SKM-1 (cell line): ENCODE measurements around the gene MTO1.
"Not testable (repeated sequence)": the region's sequence is repeated elsewhere in the genome, so short reads cannot be mapped to it uniquely, and the experiment has no call there.

Source experiments
- DNase-seq: peaks from one replicate; lab custom pipeline; 2025; ENCODE audit not compliant: unreplicated experiment; lab: John Stamatoyannopoulos, UW

The MTO1 gene

DNA sequence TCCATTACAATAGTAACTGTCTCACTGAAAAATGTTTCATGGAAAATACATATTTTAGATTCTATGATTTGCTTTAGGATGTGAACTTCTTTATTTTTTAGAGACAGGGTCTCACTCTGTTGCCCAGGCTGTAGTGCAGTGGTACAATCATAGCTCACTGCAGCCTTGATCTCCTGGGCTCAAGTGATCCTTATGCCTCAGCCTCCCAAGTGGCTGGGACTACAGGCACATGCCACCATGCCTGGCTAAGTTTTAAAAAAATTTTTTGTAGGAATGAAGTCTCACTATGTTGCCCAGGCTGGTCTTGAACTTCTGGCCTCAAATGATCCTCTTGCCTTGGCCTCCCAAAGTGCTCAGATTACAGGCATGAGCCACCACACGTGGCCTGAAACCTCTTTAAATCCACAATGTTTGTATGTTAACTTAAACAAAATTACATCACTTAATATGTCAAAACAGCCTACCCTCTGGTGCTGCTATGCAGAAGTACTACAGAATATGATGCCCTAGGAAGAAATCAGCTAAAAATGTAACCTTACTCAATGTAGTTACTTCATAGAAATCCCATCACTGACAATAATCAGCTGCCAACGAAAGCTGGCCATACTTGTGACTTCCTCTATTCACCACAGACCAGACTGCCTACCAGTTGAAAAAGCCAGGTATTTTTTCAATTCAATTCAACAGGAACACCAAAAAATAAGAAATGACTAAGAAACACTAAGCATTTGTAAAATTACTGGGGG, 41.7 kb downstream of the MTO1 start:
- peak; percentile 40 for DNase-seq

- no peak for DNase-seq
Measured at GRCh38 chr6:73504160-73504559, 42.6 kb downstream of the MTO1 start.

DNA sequence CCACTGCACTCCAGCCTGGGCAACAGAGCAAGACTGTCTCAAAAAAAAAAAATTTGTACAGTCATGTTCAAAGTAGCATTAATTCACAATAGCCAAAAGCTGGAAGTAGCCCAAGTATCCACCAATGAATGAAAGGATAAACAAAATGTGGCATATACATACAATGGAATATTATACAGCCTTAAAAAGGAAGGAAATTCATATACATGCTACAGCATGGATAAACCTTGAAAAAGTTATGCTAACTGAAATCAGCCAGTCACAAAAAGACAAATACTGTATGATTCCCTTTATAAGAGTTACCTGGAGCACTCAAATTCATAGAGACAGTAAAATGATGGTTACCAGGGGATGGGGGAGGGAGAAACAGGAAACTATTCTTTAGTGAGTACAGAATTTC, 43.6 kb downstream of the MTO1 start:
- no peak for DNase-seq

DNA sequence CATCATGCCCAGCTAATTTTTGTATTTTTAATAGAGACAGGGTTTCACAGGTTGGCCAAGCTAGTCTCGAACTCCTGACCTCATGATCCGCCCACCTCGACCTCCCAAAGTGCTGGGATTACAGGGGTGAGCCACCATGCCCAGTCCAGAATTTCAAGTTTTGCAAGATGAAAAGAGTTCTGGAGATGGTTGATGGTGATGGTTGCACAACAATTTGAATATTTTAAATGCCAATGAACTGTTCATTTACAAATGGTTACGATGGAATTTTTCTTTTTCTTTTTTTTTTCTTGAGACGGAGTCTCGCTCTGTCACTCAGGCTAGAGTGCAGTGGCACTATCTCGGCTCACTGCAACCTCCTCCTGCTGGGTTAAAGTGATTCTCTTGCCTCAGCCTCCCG, 44.2 kb downstream of the MTO1 start:
- DNase-seq: not testable (repeated sequence)

GRCh38 chr6:73506246-73506645, 44.7 kb downstream of the MTO1 start:
- no peak for DNase-seq

DNA sequence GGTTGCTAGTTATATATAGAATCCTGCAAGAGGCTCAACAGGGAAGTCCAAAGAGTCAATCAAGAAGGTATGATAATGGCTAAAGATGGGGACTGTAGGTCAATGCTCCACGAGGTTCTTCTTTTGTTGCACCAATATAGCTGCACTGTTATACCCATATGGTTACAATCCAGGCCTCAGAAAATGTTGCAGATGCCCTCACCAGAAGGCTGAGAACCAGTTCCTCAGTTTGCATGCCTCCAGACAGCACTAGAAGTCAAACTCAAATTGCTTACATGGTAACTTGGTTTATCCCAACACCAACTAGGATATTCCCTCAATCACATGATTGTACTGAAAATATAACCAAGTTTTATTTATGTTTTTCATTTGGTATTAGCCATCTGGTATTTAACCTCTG, 47.2 kb downstream of the MTO1 start:
- DNase-seq: no peak

DNA sequence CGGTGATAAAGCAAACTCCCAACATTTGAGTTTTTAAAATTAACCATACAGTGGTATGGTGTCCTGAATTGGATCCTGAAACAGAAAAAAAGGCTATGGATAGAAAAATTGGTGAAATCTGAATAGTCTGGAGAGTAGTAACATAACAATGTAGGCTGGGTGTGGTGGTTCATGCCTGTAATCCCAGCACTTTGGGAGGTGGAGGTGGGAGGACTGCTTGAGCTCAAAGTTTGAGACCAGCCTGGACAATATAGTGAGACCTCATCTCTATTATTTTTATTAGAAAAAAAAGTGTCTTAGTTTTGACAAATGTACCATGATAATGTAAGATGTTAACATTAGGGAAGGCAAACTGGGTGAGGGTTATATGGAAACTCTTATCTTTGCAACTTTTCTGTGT, 48.3 kb downstream of the MTO1 start:
- no peak for DNase-seq

GRCh38 chr6:73511796-73512195, 50.3 kb downstream of the MTO1 start:
- no peak for DNase-seq

DNA sequence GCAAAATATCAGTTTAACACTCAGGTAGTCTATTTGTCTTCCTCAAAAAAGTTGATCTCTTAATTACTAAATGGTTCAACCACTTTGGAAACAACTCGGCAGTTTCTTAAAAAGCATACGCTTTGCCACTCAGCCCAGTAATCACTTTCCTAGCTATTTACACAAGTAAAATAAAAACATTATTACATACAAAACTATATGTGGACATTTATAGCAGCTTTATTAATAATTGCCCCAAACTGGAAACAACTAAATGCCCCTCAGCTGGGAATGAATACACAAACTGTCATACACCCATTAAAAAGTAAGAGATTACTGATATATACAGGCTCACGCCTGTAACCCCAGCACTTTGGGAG, 51.9 kb downstream of the MTO1 start:
- DNase-seq: no peak

GRCh38 chr6:73514746-73515110, 53.2 kb downstream of the MTO1 start:
- no peak for DNase-seq

- no peak for DNase-seq
Measured at GRCh38 chr6:73515204-73515655, 53.7 kb downstream of the MTO1 start.

DNA sequence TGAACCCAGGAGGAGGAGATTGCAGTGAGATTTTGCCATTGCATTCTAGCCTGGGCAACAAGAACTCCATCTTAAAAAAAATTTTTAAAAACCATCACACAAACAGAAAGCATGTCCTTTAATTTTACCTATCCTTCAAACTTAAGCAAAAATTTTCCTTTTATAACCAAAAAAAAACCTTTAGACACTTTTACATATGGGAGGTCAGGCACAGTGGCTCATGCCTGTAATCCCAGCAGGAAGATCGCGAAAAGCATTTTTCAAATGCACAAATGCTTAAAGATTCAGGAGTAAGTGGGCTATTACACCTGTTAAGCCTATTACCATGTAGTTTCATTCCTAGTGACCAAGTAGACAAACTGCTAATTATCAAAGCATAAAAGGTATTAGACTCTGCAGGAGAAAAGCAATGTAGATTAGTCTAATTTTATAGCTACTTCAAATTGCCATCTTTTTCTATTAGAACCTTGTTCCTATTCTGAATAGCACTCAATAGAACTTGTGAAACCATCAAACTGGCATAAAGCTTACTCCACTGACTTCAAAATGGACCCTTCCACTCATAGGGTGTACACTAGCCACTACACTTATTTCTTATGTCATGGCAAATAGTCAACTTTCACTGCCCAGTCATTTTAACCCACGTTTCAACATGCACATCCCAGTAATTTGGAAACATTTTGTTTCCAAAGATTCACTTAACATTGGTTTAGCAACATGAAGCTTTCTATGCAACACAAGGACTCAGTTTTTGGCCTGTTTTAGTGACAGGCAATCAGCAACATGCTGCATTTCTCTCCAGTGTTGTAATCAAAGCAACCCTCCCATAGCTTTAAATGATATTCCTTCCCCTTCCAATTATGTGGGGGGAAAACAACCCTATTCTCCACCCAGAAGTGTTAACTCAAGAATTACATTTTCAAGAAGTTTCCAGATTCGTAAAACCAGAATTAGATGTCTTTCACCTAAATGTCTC, 55.3 kb downstream of the MTO1 start:
- DNase-seq: no peak

DNA sequence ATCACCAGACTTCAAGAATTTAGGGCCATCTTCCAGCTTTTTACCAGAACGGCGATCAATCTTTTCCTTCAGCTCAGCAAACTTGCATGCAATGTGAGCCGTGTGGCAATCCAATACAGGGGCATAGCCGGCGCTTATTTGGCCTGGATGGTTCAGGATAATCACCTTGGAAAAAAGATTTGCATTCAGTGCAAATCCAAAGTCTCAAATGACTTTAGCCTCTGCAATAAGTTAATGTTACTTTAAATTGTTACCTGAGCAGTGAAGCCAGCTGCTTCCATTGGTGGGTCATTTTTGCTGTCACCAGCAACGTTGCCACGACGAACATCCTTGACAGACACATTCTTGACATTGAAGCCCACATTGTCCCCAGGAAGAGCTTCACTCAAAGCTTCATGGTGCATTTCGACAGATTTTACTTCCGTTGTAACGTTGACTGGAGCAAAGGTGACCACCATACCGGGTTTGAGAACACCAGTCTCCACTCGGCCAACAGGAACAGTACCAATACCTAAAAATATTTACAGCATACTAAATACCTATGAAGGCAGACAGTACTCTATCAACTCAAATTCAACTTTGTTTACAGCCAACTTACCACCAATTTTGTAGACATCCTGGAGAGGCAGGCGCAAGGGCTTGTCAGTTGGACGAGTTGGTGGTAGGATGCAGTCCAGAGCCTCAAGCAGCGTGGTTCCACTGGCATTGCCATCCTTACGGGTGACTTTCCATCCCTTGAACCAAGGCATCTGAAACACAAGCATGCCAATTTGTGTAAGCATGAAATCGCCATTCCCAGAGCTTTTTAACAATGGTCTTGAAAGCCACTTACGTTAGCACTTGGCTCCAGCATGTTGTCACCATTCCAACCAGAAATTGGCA, 56.8 kb downstream of the MTO1 start:
- DNase-seq: not testable (repeated sequence)

- not testable (repeated sequence) for DNase-seq
Measured at GRCh38 chr6:73518982-73519881, 57.7 kb downstream of the MTO1 start.

DNA sequence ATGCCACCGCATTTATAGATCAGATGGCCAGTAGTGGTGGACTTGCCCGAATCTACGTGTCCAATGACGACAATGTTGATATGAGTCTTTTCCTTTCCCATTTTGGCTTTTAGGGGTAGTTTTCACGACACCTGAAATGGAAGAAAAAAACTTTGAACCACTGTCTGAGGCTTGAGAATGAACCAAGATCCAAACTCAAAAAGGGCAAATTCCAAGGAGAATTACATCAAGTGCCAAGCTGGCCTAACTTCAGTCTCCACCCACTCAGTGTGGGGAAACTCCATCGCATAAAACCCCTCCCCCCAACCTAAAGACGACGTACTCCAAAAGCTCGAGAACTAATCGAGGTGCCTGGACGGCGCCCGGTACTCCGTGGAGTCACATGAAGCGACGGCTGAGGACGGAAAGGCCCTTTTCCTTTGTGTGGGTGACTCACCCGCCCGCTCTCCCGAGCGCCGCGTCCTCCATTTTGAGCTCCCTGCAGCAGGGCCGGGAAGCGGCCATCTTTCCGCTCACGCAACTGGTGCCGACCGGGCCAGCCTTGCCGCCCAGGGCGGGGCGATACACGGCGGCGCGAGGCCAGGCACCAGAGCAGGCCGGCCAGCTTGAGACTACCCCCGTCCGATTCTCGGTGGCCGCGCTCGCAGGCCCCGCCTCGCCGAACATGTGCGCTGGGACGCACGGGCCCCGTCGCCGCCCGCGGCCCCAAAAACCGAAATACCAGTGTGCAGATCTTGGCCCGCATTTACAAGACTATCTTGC, 58.6 kb downstream of the MTO1 start:
- DNase-seq: peak; percentile 52

DNA sequence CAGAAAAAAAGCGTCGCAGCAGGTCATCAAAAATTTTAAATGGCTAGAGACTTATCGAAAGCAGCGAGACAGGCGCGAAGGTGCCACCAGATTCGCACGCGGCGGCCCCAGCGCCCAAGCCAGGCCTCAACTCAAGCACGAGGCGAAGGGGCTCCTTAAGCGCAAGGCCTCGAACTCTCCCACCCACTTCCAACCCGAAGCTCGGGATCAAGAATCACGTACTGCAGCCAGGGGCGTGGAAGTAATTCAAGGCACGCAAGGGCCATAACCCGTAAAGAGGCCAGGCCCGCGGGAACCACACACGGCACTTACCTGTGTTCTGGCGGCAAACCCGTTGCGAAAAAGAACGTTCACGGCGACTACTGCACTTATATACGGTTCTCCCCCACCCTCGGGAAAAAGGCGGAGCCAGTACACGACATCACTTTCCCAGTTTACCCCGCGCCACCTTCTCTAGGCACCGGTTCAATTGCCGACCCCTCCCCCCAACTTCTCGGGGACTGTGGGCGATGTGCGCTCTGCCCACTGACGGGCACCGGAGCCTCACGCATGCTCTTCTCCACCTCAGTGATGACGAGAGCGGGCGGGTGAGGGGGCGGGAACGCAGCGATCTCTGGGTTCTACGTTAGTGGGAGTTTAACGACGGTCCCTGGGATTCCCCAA, 59.3 kb downstream of the MTO1 start, which contains the start of gene EEF1A1:
TSS of gene EEF1A1 (minus strand) at position 345 of the 663 bp plus-strand sequence. CDS start 1,006 bp downstream, outside the sequence.
- peak; percentile 100 for DNase-seq

- peak; percentile 80 for DNase-seq
Measured at GRCh38 chr6:73521351-73521985, 59.9 kb downstream of the MTO1 start.

DNA sequence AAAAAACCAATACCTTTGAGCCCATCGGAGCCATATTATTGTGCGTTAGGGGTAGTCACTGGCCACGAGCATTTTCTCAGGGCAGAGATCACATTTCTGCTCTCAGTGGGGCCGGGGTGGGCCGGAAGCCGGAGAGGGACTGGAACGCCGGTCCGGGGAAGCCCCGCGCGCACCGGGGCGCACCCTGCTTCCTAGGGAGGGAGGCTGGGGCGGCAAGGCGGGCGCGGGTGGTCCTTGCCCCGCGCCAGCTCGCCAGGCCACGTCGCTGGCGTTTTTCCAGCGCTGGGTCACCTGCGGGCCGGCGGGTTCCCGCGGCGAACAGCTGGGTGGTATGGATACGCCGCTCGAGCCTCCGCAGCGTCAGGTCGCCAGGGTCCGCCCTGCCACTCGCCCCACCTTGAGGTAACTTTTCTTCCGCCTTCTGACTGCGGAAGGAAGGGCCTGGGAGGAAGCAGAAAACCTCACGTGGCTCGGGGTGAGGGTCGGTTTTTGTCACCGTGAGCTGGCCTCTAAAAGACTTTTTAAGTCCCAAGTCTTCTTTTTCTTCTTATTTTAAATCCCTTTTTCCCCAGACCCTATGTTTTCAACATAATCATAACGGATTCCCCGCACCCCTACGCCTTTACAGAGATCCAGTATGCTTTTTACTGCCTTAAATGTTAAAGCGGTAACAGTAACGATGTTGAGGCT, 62.0 kb downstream of the MTO1 start:
- peak; percentile 79 for DNase-seq
